ENCODE measurements around the gene PTBP2. TPM values are rescaled to one million over a fixed set of nuclear protein-coding genes. Genes with fewer than 3 reads are reported as not detected.

PTBP2 gene
- polyA plus RNA-seq, 1 donor from 2014 or later, result 6.6 TPM

DNA sequence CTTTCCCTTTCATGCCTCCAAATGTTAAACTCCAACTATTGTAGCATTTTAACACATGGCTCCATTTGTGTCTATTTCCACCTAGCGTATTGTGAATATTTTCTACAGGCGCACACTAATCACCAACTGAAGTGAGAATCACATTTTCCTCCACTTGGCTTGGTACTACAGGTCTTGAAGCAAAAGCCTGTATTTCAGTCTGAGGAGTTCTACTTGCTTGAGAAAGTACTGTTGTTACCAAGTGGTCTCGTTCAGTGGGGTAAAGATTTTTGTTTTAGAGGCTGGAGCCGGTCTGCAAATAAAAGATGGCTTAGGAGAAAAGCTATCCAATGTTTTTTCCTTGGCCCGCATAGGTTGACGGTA is 550 bp upstream of the PTBP2 start:
- Mint-ChIP-seq H3K36me3 (peaks cover 3% of the 10 kb centered on the region), H3K27me3 (peaks cover 1% of the 10 kb centered on the region), H3K4me3 (peak overlapping the region; percentile 94 to 99 (median 98)), H3K9me3 (no peaks in the 10 kb centered on the region), H3K4me1 (peaks cover 21 to 24% (median 22%) of the 10 kb centered on the region in 3 donors), H3K27ac (peak overlapping the region; percentile 57 to 94 (median 91))

DNA sequence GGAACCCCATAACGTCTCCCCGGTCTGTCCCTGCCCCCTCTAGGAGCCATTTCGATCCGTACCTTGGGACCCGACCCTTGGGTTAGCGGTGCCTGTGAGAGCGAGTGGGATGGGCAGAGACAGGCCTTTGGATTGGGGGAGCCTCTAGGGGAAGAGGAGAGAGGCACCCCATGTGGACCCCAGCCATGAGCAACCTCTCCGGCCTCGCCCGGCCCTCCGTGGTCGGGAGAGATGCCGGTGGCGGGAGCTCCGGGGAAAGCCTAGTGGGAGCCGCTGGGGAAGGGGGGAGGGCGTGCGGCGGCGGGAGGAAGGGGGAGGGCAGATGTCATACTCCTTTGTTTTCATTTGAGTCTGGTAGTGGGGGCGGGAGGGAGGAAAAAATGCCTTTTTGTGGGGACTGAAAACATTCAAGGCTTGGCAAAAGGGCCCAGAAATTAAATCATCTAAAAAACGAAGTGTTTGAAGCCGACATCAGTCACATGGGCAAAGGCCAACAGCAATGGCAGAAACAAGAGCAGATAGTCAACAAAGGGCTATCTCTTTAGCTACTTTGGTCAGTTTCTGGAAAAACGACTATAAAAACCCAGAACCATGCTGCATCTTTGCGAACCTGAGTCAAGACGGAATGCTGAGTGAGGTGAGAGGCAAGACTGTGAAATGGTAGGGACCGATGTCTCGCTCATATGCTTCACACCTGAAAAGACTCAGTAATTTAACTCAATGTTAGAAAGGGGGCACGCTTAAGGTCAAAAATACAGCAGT is 758 bp downstream of the PTBP2 start:
- Mint-ChIP-seq H3K9me3 (no peaks in the 10 kb centered on the region), H3K4me3 (peak overlapping the region; percentile 94 to 99 (median 98)), H3K27me3 (no peaks in the 10 kb centered on the region), H3K27ac (peak overlapping the region; percentile 57 to 94 (median 94)), H3K4me1 (peaks cover 27 to 29% (median 28%) of the 10 kb centered on the region in 3 donors), H3K36me3 (peaks cover 3% of the 10 kb centered on the region)

DNA sequence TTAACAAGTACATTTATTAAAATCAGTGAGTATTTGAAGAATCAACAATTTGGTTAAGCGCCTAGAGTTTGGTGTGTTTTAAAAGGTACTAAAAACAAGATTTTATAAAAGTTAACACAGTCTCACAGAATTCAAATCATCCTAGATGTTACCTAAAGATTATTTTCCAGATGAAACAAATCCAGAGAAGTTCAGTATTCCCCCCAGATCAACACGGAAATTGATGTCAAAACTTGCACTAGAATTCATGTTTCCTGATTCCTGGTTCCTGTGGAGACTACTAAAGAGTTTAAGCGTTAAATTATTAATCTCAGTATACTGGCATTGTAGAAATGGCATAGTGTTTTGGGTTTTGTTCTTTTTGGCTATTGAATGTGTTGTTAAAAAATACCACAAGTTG is 1.4 kb downstream of the PTBP2 start:
- H3K4me3 Mint-ChIP-seq, result peak overlapping the region; percentile 94 to 99 (median 98)
- H3K27ac Mint-ChIP-seq, result peak overlapping the region; percentile 57 to 94 (median 69)
- H3K4me1 Mint-ChIP-seq, result peaks cover 30 to 31% (median 30%) of the 10 kb centered on the region in 3 donors
- H3K9me3 Mint-ChIP-seq, result no peaks in the 10 kb centered on the region
- no peaks in the 10 kb centered on the region for H3K27me3 Mint-ChIP-seq
- H3K36me3 Mint-ChIP-seq, result peaks cover 6% of the 10 kb centered on the region

DNA sequence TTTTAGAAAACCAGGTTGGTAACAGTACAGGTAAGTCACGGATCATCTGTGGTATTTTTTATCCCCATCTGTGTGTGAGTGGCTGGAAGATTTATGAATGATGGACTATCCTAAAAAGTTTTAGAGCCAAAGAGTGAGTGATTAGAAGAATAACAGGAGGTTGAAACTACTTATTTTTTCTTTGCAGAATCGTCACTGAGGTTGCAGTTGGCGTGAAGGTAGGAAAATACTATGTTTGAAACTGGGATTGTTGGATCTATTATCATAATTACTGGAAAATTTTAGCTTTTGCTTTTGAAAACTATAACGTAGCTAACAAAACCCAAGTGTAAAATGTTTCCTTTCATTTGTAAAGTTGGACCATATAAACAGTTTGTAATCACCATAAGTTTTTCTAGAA is 1.8 kb downstream of the PTBP2 start:
- Mint-ChIP-seq H3K36me3 (peaks cover 10% of the 10 kb centered on the region), H3K9me3 (no peaks in the 10 kb centered on the region), H3K4me3 (peak overlapping the region; percentile 94 to 99 (median 98)), H3K4me1 (peaks cover 33 to 35% (median 34%) of the 10 kb centered on the region in 3 donors), H3K27me3 (no peaks in the 10 kb centered on the region), H3K27ac (peak overlapping the region; percentile 57 to 94 (median 69))

DNA sequence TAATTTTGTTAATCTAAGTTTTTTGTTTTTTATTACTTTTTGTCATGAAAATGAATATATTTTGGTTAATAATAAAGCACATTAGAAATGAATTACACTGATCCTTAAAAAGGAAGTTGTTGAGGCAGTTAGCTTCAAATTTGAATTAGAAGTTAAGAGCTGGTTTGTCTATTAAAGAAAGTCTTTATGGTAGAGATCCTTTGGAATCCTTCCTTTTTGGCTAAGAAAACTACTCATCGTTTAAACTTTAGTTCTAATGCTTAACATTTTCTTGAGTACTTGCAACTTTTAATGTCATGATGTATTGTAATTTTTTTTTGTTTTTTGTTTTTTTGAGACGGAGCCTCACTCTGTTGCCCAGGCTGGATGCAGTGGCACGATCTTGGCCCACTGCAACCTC is 2.4 kb downstream of the PTBP2 start:
- peaks cover 12% of the 10 kb centered on the region for H3K36me3 Mint-ChIP-seq
- peaks cover 36 to 37% (median 37%) of the 10 kb centered on the region in 3 donors for H3K4me1 Mint-ChIP-seq
- no peaks in the 10 kb centered on the region for H3K27me3 Mint-ChIP-seq
- no peaks in the 10 kb centered on the region for H3K9me3 Mint-ChIP-seq
- peak overlapping the region in 2 of 4 donors; percentile 61 to 99 for H3K4me3 Mint-ChIP-seq
- no peak overlapping the region for H3K27ac Mint-ChIP-seq

DNA sequence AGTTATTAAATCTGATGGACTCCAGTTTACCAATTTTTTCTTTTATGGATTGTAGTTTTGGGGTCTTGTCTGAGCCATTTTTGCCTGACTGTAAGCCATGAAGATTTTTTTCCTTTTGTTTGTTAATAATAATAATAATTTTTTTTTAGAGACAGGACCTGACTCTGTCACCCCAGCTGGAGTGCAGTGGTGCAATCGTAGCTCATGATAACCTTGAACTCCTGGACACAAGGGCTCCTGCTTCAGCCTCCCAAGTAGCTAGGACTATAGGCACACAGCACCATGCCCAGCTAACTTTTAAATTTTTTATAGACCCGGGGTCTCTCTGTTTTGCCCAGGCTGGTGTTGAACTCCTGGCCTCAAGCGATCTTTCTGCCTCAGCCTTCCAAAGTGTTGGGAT is 6.3 kb downstream of the PTBP2 start:
- no peaks in the 10 kb centered on the region for H3K27me3 Mint-ChIP-seq
- peaks cover 36 to 42% (median 37%) of the 10 kb centered on the region in 3 donors for H3K4me1 Mint-ChIP-seq
- H3K36me3 Mint-ChIP-seq, result peaks cover 14% of the 10 kb centered on the region
- no peak overlapping the region for H3K27ac Mint-ChIP-seq
- no peaks in the 10 kb centered on the region for H3K9me3 Mint-ChIP-seq
- H3K4me3 Mint-ChIP-seq, result peak overlapping the region in 2 of 4 donors; percentile 19 to 41

DNA sequence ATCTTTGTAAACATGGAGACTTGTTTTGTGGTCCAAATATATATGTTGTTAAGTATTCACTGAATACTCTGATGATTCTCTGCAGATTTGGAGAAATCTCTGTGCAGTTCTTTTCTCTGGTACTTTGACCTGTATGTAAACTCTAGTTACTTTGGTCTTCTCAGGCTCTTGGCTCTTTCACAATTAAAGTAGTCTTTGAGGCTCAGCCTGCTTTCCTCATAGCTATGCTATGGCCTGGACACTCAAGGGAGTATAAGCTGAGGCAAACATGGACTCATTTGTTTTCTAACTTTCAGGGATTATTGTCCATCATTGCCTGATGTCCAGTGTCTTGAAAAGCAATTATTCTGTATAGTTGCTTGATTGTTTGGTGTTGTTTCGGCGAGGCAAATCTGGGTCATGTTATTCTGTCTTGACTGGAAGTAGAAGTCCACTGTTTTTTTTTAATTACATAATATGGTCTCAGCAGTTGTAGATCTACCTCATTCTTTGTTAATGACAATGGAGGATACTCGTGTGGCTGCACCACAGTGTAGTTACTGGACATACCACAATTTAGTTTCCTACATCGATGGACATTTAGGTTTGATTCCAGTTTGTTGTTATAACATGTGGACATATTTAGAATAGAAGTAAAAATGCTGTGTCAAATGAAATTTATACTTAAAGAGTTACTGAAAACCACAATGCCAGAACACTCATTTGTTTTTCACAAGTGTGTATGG is 9.2 kb downstream of the PTBP2 start:
- H3K36me3 Mint-ChIP-seq, result peaks cover 15% of the 10 kb centered on the region
- H3K27ac Mint-ChIP-seq, result no peak overlapping the region
- peaks cover 26 to 32% (median 29%) of the 10 kb centered on the region in 3 donors for H3K4me1 Mint-ChIP-seq
- peaks cover 0 to 6% (median 0%) of the 10 kb centered on the region in 3 donors for H3K9me3 Mint-ChIP-seq
- no peaks in the 10 kb centered on the region for H3K27me3 Mint-ChIP-seq
- peak overlapping the region in 1 of 4 donors; percentile 6 for H3K4me3 Mint-ChIP-seq

DNA sequence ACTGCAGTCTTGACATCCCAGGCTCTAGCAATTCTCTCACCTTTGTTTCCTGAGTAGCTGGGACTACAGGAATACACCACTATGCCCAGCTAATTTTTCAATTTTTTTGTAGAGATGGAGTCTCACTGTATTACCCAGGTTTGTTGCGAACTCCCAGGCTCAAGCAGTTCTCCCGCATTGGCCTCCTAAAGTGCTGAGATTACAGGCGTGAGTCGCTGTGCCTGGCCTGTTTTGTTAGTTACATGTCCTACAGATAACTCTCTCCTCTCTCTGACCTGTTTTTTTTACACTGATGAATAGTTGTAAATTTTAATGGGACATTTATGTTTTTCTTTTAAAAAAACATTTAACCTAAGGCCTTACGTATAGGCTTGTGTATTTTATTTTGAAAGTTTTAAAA is 19.8 kb downstream of the PTBP2 start:
- no peak overlapping the region for H3K27ac Mint-ChIP-seq

DNA sequence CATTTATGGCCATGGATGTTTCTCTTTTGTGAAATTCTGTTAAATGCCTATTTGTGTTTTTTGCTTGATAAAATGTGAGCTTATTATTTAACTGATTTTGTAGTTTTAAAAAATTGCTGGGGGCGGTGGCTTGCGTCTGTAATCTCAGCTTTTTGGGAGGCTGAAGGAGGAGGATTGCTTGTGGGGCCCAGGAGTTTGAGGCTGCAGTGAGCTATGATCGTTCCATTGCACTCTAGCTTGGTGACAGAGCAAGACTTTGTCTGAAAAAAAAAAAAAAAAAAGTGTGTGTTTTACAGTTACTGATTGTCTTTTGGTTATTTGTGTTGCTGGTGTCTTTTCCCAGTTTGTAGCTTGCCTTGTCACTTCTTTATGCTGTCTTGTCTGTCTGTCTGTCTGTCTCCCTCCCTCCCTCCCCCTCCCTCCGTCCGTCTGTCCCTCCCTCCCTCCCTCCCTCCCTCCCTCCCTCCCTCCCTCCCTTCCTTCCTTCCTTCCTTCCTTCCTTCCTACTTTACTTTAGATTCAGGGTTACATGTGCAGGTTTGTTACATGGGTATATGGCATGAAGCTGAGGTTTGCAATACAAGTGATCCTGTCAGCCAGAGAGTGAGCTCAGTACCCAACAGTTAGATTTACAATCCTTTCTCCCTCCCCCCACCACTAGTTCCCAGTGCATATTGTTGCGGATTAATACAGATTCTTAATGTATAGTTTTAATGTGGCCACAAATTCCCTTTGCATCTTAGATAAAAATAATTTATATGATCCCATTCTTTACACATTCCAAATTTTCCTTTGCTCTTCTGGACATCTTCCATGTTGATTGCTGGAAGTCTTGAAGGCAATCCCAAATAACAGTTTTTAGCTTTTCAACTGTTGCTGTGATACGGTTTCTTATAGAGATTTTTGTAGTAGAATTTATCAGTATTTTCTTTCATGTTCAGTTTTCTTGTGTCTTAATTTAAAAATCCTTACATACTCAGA is 25.1 kb downstream of the PTBP2 start:
- Mint-ChIP-seq H3K27me3 (no peaks in the 10 kb centered on the region), H3K36me3 (peaks cover 3% of the 10 kb centered on the region), H3K9me3 (no peaks in the 10 kb centered on the region), H3K4me3 (peak overlapping the region in 1 of 4 donors; percentile 23), H3K4me1 (peaks cover 16 to 24% (median 22%) of the 10 kb centered on the region in 3 donors), H3K27ac (no peak overlapping the region)

More for the DNA sequence above, 19.8 kb downstream of the PTBP2 start:
- no peaks in the 10 kb centered on the region for H3K27me3 Mint-ChIP-seq
- H3K36me3 Mint-ChIP-seq, result no peaks in the 10 kb centered on the region
- peaks cover 22 to 34% (median 33%) of the 10 kb centered on the region in 3 donors for H3K4me1 Mint-ChIP-seq
- H3K9me3 Mint-ChIP-seq, result no peaks in the 10 kb centered on the region
- no peak overlapping the region for H3K4me3 Mint-ChIP-seq

DNA sequence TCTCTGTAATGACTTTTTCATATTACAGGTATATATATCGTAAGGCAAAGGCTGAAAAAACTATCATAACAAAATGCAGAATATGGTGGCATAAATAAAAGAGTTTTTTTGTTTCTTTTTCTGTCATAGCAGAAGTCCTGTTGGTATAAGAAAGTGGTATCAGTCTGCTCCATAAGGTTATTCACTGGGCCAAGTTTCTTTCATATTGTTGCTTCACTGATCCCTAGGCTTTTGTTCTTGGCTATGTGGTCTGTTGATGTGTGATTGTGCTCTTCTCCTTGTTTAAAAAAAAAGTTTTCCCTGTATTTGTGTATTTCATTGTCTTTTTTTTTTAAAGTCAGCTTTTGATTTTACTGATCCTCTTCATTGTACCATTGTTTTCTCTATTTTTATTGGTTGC is 26.0 kb downstream of the PTBP2 start:
- peaks cover 13 to 18% (median 18%) of the 10 kb centered on the region in 3 donors for H3K4me1 Mint-ChIP-seq
- H3K27ac Mint-ChIP-seq, result no peak overlapping the region
- peaks cover 3% of the 10 kb centered on the region for H3K36me3 Mint-ChIP-seq
- H3K27me3 Mint-ChIP-seq, result no peaks in the 10 kb centered on the region
- no peaks in the 10 kb centered on the region for H3K9me3 Mint-ChIP-seq
- H3K4me3 Mint-ChIP-seq, result no peak overlapping the region

DNA sequence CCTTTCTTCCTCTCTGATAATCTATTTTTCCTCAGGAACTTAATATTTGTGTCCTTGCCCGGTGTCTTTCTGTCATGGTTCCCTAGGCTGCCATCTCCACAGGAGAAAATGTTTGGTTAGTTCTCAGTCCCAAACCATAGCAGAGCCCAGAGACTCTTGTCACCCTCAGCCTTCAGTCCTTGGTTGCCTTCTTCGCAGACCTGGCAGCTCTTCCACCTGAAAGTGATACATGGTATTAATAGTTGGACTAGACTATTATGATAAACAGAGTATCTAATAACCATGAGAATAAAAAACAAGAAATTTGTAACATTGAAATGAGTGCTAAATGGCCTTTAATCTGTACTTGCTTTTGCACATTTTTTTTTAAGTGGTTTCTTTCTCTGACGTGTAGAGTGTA is 26.5 kb downstream of the PTBP2 start:
- Mint-ChIP-seq H3K4me3 (no peak overlapping the region), H3K36me3 (peaks cover 8% of the 10 kb centered on the region), H3K4me1 (peaks cover 13 to 18% (median 18%) of the 10 kb centered on the region in 3 donors), H3K27me3 (no peaks in the 10 kb centered on the region), H3K27ac (no peak overlapping the region), H3K9me3 (no peaks in the 10 kb centered on the region)

DNA sequence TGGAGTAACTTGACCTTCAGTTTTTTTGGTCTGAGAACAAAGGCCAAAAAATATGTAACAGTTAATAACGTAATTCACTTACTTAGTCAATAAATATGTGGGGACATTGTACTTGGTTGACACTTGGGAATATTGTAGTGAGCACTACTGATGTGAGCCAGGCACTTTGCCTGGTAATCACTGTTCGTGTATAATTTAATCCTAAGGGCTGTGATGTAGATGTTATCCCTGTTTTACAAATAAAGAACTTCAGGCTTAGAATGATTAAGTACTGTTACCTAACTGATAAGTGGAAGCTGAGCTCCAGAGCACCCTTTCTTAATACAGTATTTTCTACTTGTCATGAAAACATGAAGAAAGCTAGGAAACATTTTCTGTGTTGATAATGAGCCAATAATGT is 28.0 kb downstream of the PTBP2 start:
- H3K27me3 Mint-ChIP-seq, result no peaks in the 10 kb centered on the region
- peaks cover 13% of the 10 kb centered on the region for H3K36me3 Mint-ChIP-seq
- H3K9me3 Mint-ChIP-seq, result no peaks in the 10 kb centered on the region
- H3K27ac Mint-ChIP-seq, result no peak overlapping the region
- no peak overlapping the region for H3K4me3 Mint-ChIP-seq
- peaks cover 13 to 18% (median 18%) of the 10 kb centered on the region in 3 donors for H3K4me1 Mint-ChIP-seq

DNA sequence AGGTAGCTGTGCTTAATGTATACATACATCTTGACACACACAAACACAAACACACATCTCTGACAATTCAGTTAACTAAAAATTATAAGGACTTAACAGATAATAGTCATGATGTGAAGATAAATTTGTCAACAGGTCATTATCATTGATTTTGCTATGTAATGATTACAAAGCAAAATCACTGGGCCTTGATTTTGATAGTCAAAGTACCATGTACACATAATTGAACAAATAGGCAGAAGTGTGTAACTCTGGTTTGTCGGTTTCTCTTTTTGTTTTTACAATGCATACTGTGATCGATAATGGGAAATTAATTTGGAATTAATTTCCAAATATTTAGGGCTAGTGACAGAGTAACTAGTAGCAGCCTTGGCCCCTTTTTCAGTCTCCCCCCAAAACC is 30.8 kb downstream of the PTBP2 start:
- Mint-ChIP-seq H3K27ac (no peak overlapping the region), H3K36me3 (peaks cover 18% of the 10 kb centered on the region), H3K27me3 (no peaks in the 10 kb centered on the region), H3K4me3 (no peak overlapping the region), H3K9me3 (no peaks in the 10 kb centered on the region), H3K4me1 (peaks cover 8 to 14% (median 14%) of the 10 kb centered on the region in 3 donors)

DNA sequence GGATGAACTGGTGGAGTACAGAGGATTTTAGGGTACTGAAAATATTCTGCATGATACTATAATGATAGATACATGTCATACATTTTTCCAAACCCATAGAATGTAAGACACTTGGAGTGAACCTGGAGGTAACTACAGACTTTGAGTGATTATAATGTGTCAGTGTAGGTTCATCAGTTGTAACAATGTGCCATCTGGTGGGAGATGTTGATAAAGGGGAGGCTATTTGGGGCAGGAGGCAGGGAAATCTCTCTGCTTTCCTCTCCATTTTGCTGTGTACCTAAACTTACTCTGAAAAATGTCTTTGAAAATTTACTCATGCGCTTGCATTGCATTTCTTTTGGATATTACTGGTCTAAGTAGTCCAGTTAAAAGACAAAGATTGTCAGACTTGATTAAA is 35.2 kb downstream of the PTBP2 start:
- Mint-ChIP-seq H3K4me1 (no peaks in the 10 kb centered on the region), H3K36me3 (peaks cover 24% of the 10 kb centered on the region), H3K27me3 (no peaks in the 10 kb centered on the region), H3K9me3 (no peaks in the 10 kb centered on the region), H3K27ac (no peak overlapping the region), H3K4me3 (no peak overlapping the region)

Measured in IgD-negative memory B cell (primary cell).